Natural killer cell (primary cell): Measurements from ENCODE around the gene MCM6. TPM values are rescaled to one million over a fixed set of nuclear protein-coding genes. Genes with fewer than 3 reads are reported as not detected.

Experiments used
- ATAC-seq, 3 donors: fragments of 150-1000 bp in 2 of 3; fragments of 200-7000 bp in 1 of 3; cut with Tn5 transposase; 1 replicate in 1 of 3; 2 replicates in 2 of 3; pipeline ENCODE4 v1.10.0; 2021; ENCODE audit warnings: mild to moderate bottlenecking in 2 of 3, moderate library complexity in 2 of 3
- DNase-seq, 2 donors: peaks; one replicate each; pipeline versions ENCODE4 v3.0.0 to v3.0.0-alpha.2; 2013 to 2021; ENCODE audit warnings: mixed read lengths in 1 of 2
- H3K27ac ChIP-seq: one replicate; pipeline ENCODE4 v1.5.1; 2013; ENCODE audit warnings: mild to moderate bottlenecking, low read length
- H3K27me3 ChIP-seq: one replicate; pipeline ENCODE4 v1.6.1; 2013; ENCODE audit warnings: low read length; ENCODE audit not compliant: control insufficient read depth, insufficient read depth
- H3K36me3 ChIP-seq: one replicate; pipeline ENCODE4 v1.6.1; 2013; ENCODE audit warnings: low read length; ENCODE audit not compliant: control insufficient read depth, insufficient read depth
- H3K4me1 ChIP-seq: one replicate; pipeline ENCODE4 v1.6.1; 2013; ENCODE audit warnings: low read length; ENCODE audit not compliant: control insufficient read depth, insufficient read depth
- H3K4me3 ChIP-seq: one replicate; pipeline ENCODE4 v1.5.1; 2013; ENCODE audit warnings: low read length
- H3K9me3 ChIP-seq: one replicate; pipeline ENCODE4 v1.6.1; 2013; ENCODE audit warnings: low read length; ENCODE audit not compliant: control insufficient read depth, insufficient read depth
- H3K27ac Mint-ChIP-seq, 2 donors: one replicate each; pipeline ENCODE4 v1.8.0; 2022; ENCODE audit warnings: mild to moderate bottlenecking in 2 of 2, mixed read lengths in 2 of 2, moderate library complexity in 1 of 2
- H3K27me3 Mint-ChIP-seq, 2 donors: one replicate each; pipeline ENCODE4 v1.8.0; 2022; ENCODE audit warnings: low read depth in 2 of 2, mixed read lengths in 2 of 2
- H3K36me3 Mint-ChIP-seq: one replicate; pipeline ENCODE4 v1.8.0; 2022; ENCODE audit warnings: mixed read lengths
- H3K4me1 Mint-ChIP-seq, 2 donors: one replicate each; pipeline ENCODE4 v1.8.0; 2022; ENCODE audit warnings: mixed read lengths in 2 of 2
- H3K4me3 Mint-ChIP-seq: one replicate; pipeline ENCODE4 v1.8.0; 2022; ENCODE audit warnings: mild to moderate bottlenecking, moderate library complexity, mixed read lengths
- H3K9me3 Mint-ChIP-seq, 2 donors: one replicate each; pipeline ENCODE4 v1.8.0; 2022; ENCODE audit warnings: mixed read lengths in 2 of 2
- CTCF ChIP-seq: fragments of 200-600 bp; IDR thresholded peaks from one replicate; pipeline ENCODE4 v1.8.0; 2022; ENCODE audit warnings: antibody characterized with exemption
- WGBS: methylation state at CpG from one replicate; pipeline ENCODE4 v1.1.7; 2013; ENCODE audit warnings: missing lambda C conversion rate; ENCODE audit not compliant: insufficient coverage; 5-methylcytosine and 5-hydroxymethylcytosine counted together
- intact Hi-C: fragments of 100-400 bp; cut with micrococcal nuclease; formaldehyde crosslinking; loops from one replicate; pipeline ENCODE4 v1.14.2; 2022
- total RNA-seq, 4 donors: library from RNA; stranded (reverse); fragments of 120-200 nt in 1 of 4; gene quantifications; one replicate each; pipeline versions ENCODE4 v1.2.3 to v1.2.4, GENCODE V29; 2013 to 2022

MCM6 gene
- total RNA-seq, 3 donors from 2014 or later (not counting 1 experiment from before 2014, with no cell fraction given), result 12.6 to 19.4 (median 15.9) TPM

GRCh38 chr2:135898234-135898786 lies 22.1 kb upstream of the MCM6 start:
- Histone ChIP-seq H3K36me3 (no peaks in the 10 kb centered on the region), H3K9me3 (no peaks in the 10 kb centered on the region), H3K4me3 (no peak overlapping the region), H3K4me1 (no peaks in the 10 kb centered on the region), H3K27me3 (no peaks in the 10 kb centered on the region), H3K27ac (no peak overlapping the region)
- Mint-ChIP-seq H3K9me3 (no peaks in the 10 kb centered on the region), H3K27ac (no peak overlapping the region), H3K4me3 (no peak overlapping the region), H3K27me3 (no peaks in the 10 kb centered on the region), H3K4me1 (no peaks in the 10 kb centered on the region), H3K36me3 (no peaks in the 10 kb centered on the region)
- WGBS, result 99% methylated on average over 3 of the region's 3 CpGs
- ATAC-seq (peak in 1 of 3 donors; percentile 21), DNase-seq (no peak)
- TF ChIP-seq CTCF, result no peak
- intact Hi-C loops, result no loop called here

GRCh38 chr2:135894930-135895329 lies 18.7 kb upstream of the MCM6 start:
- 100% methylated on average over 1 of the region's 1 CpG for WGBS
- H3K4me1 ChIP-seq, result no peaks in the 10 kb centered on the region
- no peaks in the 10 kb centered on the region for H3K9me3 ChIP-seq
- no peak overlapping the region for H3K4me3 ChIP-seq
- no peak overlapping the region for H3K27ac Mint-ChIP-seq
- H3K36me3 Mint-ChIP-seq, result no peaks in the 10 kb centered on the region
- no peaks in the 10 kb centered on the region for H3K4me1 Mint-ChIP-seq
- H3K9me3 Mint-ChIP-seq, result no peaks in the 10 kb centered on the region
- no peak overlapping the region for H3K4me3 Mint-ChIP-seq
- intact Hi-C loops, result no loop called here
- no peak for ATAC-seq
- H3K27me3 Mint-ChIP-seq, result no peaks in the 10 kb centered on the region
- no peak for TF ChIP-seq CTCF
- H3K27me3 ChIP-seq, result no peaks in the 10 kb centered on the region
- no peak for DNase-seq
- H3K36me3 ChIP-seq, result no peaks in the 10 kb centered on the region
- H3K27ac ChIP-seq, result no peak overlapping the region

- Mint-ChIP-seq H3K36me3 (no peaks in the 10 kb centered on the region), H3K4me1 (no peaks in the 10 kb centered on the region), H3K9me3 (peaks cover 0 to 2% of the 10 kb centered on the region in 2 donors), H3K4me3 (no peak overlapping the region), H3K27ac (no peak overlapping the region), H3K27me3 (no peaks in the 10 kb centered on the region)
- Histone ChIP-seq H3K9me3 (no peaks in the 10 kb centered on the region), H3K36me3 (no peaks in the 10 kb centered on the region), H3K27ac (no peak overlapping the region), H3K4me1 (no peaks in the 10 kb centered on the region), H3K4me3 (no peak overlapping the region), H3K27me3 (no peaks in the 10 kb centered on the region)
- intact Hi-C loops, result no loop called here
- 95% methylated on average over 2 of the region's 2 CpGs for WGBS
- ATAC-seq, result peak in 1 of 3 donors; percentile 21
- TF ChIP-seq CTCF, result no peak
- no peak for DNase-seq
These were observed 17.1 kb upstream of the MCM6 start for GRCh38 chr2:135893374-135893794.

DNA sequence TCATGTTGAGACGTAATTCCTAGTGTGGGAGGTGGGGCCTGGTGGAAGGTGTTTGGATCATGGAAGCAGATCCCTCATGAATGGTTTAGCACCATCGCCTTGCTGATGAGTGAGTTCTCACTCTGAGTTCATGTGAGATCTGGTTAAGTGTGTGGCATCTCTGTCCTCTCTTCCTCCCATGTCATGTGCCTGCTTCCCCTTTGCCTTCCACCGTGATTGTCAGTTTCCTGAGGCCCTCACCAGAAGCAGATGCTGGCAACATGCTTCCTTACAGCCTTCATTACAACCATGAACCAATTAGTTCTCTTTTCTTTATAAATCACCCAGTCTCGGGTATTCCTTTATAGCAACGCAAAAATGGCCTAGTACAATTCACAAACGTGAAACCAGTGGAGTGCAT lies 14.6 kb upstream of the MCM6 start:
- Mint-ChIP-seq H3K4me3 (no peak overlapping the region), H3K4me1 (no peaks in the 10 kb centered on the region), H3K27me3 (no peaks in the 10 kb centered on the region), H3K36me3 (no peaks in the 10 kb centered on the region), H3K9me3 (peaks cover 0 to 2% of the 10 kb centered on the region in 2 donors), H3K27ac (no peak overlapping the region)
- no peak overlapping the region for H3K27ac ChIP-seq
- WGBS, result 45% methylated on average over 6 of the region's 6 CpGs
- intact Hi-C loops, result no loop called here
- no peak for TF ChIP-seq CTCF
- DNase-seq (no peak), ATAC-seq (no peak)
- H3K27me3 ChIP-seq, result no peaks in the 10 kb centered on the region
- no peaks in the 10 kb centered on the region for H3K9me3 ChIP-seq
- no peaks in the 10 kb centered on the region for H3K4me1 ChIP-seq
- H3K36me3 ChIP-seq, result no peaks in the 10 kb centered on the region
- H3K4me3 ChIP-seq, result no peak overlapping the region
